ENCODE data around the gene CFAP97. TPM values are rescaled to one million over a fixed set of nuclear protein-coding genes. Genes with fewer than 3 reads are reported as not detected.
"Not testable (repeated sequence)": the region's sequence is repeated elsewhere in the genome, so short reads cannot be mapped to it uniquely, and the experiment has no call there.

Gene CFAP97
- total and polyA plus RNA-seq, 12 donors, result 3.3 to 20.9 (median 12.2) TPM

GRCh38 chr4:185122681-185123345 is 81.0 kb downstream of the CFAP97 start:
- no peak for TF ChIP-seq CTCF (IDR thresholded peaks at IDR 0.05)
- H3K27me3 ChIP-seq, result peaks cover 0 to 30% (median 0%) of the 10 kb centered on the region in 7 donors
- H3K36me3 ChIP-seq, result no peaks in the 10 kb centered on the region
- DNase-seq (no peak), ATAC-seq (no peak)
- H3K4me3 ChIP-seq, result no peak overlapping the region
- intact Hi-C loops (cut with DNase I), result no loop called here
- H3K4me1 ChIP-seq, result peaks cover 0 to 35% (median 6%) of the 10 kb centered on the region in 9 donors
- no peak overlapping the region for H3K27ac ChIP-seq
- WGBS, 2 donors, result 86 to 87% methylated on average over 6 of the region's 6 CpGs
- H3K9me3 ChIP-seq, result no peaks in the 10 kb centered on the region

- Histone ChIP-seq H3K9me3 (no peaks in the 10 kb centered on the region), H3K27ac (peak overlapping the region; percentile 21 to 87 (median 64)), H3K4me1 (peaks cover 0 to 45% (median 11%) of the 10 kb centered on the region in 9 donors), H3K4me3 (no peak overlapping the region), H3K36me3 (no peaks in the 10 kb centered on the region), H3K27me3 (peaks cover 0 to 8% (median 0%) of the 10 kb centered on the region in 7 donors)
- WGBS, 2 donors, result 60 to 66% methylated on average over 6 of the region's 6 CpGs
- ATAC-seq, result no peak
- TF ChIP-seq CTCF (IDR thresholded peaks at IDR 0.05), result no peak
- DNase-seq, result no peak
- intact Hi-C loops (cut with DNase I), result no loop called here
Measured at GRCh38 chr4:185120631-185120946, 83.2 kb downstream of the CFAP97 start.

GRCh38 chr4:185119927-185120630 is 83.7 kb downstream of the CFAP97 start:
- no peaks in the 10 kb centered on the region for H3K36me3 ChIP-seq
- peak overlapping the region; percentile 21 to 87 (median 64) for H3K27ac ChIP-seq
- no peaks in the 10 kb centered on the region for H3K9me3 ChIP-seq
- TF ChIP-seq CTCF (IDR thresholded peaks at IDR 0.05), result no peak
- ATAC-seq (peak in 7 of 8 donors; percentile 28 to 85 (median 59)), DNase-seq (peak in 1 of 2 donors; percentile 56)
- H3K27me3 ChIP-seq, result peaks cover 0 to 5% (median 0%) of the 10 kb centered on the region in 7 donors
- intact Hi-C loops (cut with DNase I), result no loop called here
- 52 to 55% methylated on average over 3 of the region's 3 CpGs for WGBS, 2 donors
- no peak overlapping the region for H3K4me3 ChIP-seq
- peaks cover 0 to 48% (median 11%) of the 10 kb centered on the region in 9 donors for H3K4me1 ChIP-seq

- DNase-seq; H3K27me3 ChIP-seq; ATAC-seq; H3K36me3 ChIP-seq; intact Hi-C loops (cut with DNase I); H3K9me3 ChIP-seq; H3K4me3 ChIP-seq: not testable (repeated sequence)
- 76 to 78% methylated on average over 5 of the region's 5 CpGs for WGBS, 2 donors
- Histone ChIP-seq H3K4me1 (peaks cover 0 to 49% (median 11%) of the 10 kb centered on the region in 9 donors), H3K27ac (peak overlapping the region in 9 of 10 donors; percentile 21 to 87 (median 65))
Measured at GRCh38 chr4:185119467-185119866, 84.3 kb downstream of the CFAP97 start.

- Histone ChIP-seq H3K9me3 (no peaks in the 10 kb centered on the region), H3K4me3 (no peak overlapping the region), H3K27me3 (no peaks in the 10 kb centered on the region), H3K36me3 (no peaks in the 10 kb centered on the region), H3K4me1 (peaks cover 0 to 55% (median 16%) of the 10 kb centered on the region in 9 donors), H3K27ac (peak overlapping the region in 6 of 10 donors; percentile 61 to 87 (median 70))
- DNase-seq (no peak), ATAC-seq (no peak)
- intact Hi-C loops (cut with DNase I), result no loop called here
- WGBS, 2 donors, result 81 to 84% methylated on average over 7 of the region's 7 CpGs
- TF ChIP-seq CTCF (IDR thresholded peaks at IDR 0.05), result no peak
Measured at GRCh38 chr4:185118876-185119275, 84.9 kb downstream of the CFAP97 start.

Data from heart right ventricle (tissue), 16 donors.